Fibroblast of mammary gland (primary cell): Measurements from ENCODE around the gene CHRM5.

Experiments
- DNase-seq: peaks from one replicate; pipeline ENCODE4 v3.0.0-alpha.2; 2010; ENCODE audit warnings: low read depth
- H3K4me3 ChIP-seq: 2 replicates; pipeline ENCODE4 v1.5.1; 2011; ENCODE audit warnings: low read depth, mild to moderate bottlenecking, low read length, moderate library complexity; ENCODE audit not compliant: control insufficient read depth
- CTCF ChIP-seq: conservative IDR thresholded peaks from 2 replicates; pipeline ENCODE4 v1.5.1; 2011; ENCODE audit warnings: low read depth, low read length, inconsistent platforms; ENCODE audit not compliant: control insufficient read depth, insufficient read depth

Gene CHRM5

GRCh38 chr15:34059946-34060345, 91.6 kb downstream of the CHRM5 start:
- DNase-seq: no peak
- no peak for TF ChIP-seq CTCF
- no peak overlapping the region for H3K4me3 ChIP-seq

- no peak for DNase-seq
- no peak overlapping the region for H3K4me3 ChIP-seq
- TF ChIP-seq CTCF: no peak
Measured at GRCh38 chr15:34064438-34064837, 96.1 kb downstream of the CHRM5 start.

- TF ChIP-seq CTCF: no peak
- no peak overlapping the region for H3K4me3 ChIP-seq
- no peak for DNase-seq
Measured at GRCh38 chr15:34065261-34065660, 97.0 kb downstream of the CHRM5 start.

- no peak overlapping the region for H3K4me3 ChIP-seq
- no peak for DNase-seq
- no peak for TF ChIP-seq CTCF
Measured at GRCh38 chr15:34065941-34066340, 97.6 kb downstream of the CHRM5 start.

GRCh38 chr15:34070003-34070402, 101.7 kb downstream of the CHRM5 start:
- no peak for DNase-seq
- TF ChIP-seq CTCF: no peak
- no peak overlapping the region for H3K4me3 ChIP-seq

- no peak for DNase-seq
- TF ChIP-seq CTCF: no peak
- H3K4me3 ChIP-seq: no peak overlapping the region
Measured at GRCh38 chr15:34076785-34077184, 108.5 kb downstream of the CHRM5 start.

- no peak overlapping the region for H3K4me3 ChIP-seq
- no peak for TF ChIP-seq CTCF
- no peak for DNase-seq
Measured at GRCh38 chr15:34078900-34079299, 110.6 kb downstream of the CHRM5 start.
